HG02973 (cell line): ENCODE results near the gene MAPK12.

ENCODE experiments used
- ATAC-seq: cut with Tn5 transposase; IDR thresholded peaks from one replicate; pipeline ENCODE4 v1.9.1; 2021; ENCODE audit warnings: moderate library complexity; ENCODE audit not compliant: unreplicated experiment

MAPK12 gene

GRCh38 chr22:50236731-50237409 is 24.6 kb downstream of the MAPK12 start:
- no peak for ATAC-seq

- ATAC-seq = no peak
Measured at GRCh38 chr22:50233223-50233622, 28.3 kb downstream of the MAPK12 start.

GRCh38 chr22:50232481-50233151 is 28.9 kb downstream of the MAPK12 start:
- no peak for ATAC-seq

DNA sequence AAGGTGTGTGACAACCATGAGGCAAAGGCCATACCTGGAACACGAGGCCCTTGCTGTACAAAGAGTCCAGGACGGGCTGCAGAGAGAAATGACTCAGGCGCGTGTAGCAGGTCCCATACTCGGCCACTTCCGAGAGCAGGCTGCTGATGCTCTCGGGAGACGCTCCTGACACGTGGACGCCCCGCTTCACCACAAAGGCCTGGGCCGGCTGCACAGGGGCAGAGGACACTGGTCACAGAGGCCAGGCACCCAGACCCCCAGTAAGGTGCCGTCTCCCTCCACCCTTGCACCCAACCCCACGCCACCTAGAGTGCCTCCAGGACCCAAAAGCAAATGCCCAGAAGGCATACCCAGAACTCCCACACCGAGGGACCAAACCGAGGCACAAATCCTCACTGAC is 32.1 kb downstream of the MAPK12 start:
- ATAC-seq = no peak

GRCh38 chr22:50228366-50228765 is 33.1 kb downstream of the MAPK12 start:
- no peak for ATAC-seq

- ATAC-seq = no peak
Measured at GRCh38 chr22:50227579-50228215, 33.8 kb downstream of the MAPK12 start.

DNA sequence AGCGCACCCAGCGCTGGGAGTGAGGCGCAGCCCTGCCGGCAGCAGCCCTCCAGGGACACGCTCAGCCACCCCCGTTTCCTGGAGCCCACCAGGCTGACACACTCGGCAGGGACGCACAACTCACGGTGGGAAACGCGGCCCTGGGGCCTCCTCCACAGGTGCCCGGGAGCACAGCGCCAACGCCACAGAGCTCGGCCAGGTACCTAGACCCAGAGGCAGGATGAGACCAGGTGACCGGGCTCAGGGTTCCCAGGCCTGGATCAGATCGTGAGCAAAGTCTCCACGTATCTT is 34.7 kb downstream of the MAPK12 start:
- no peak for ATAC-seq

- ATAC-seq = no peak
Measured at GRCh38 chr22:50226063-50226874, 35.2 kb downstream of the MAPK12 start.

DNA sequence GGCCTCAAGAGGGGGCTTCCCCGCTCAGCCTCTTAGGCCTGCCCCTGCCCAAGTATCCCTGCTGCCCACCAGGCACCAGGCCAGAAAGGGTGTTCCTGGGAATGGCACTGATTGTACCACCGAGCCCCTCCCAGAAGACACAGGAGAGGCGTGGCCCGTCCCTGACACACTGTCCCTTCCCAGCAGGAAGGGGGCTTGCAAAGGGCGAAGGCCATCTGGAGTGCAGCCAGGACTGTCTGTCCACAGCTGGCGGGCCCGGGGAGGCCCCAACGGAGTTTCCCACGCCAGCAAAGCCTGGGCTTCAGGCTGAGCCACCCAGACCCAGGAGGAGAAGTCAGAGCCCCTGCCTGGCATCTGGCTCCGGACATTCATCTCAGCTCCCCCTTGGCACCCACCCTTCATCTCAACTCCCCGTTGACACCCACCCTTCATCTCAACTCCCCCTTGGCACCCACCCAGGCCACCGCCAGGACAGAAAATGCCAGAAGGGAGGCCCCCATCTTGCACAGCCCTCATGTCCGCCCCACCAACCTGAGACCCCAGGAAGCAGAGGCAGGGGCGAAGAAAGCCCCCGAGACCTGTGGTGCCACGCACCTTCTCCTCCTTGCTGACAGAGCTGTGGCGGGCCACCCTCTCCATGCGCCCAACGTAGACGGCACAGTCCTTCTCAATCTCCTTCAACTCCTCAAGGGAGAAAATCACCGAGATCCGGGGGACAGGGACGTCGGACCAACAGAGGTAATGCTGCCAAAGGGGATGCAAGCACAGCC is 36.1 kb downstream of the MAPK12 start:
- ATAC-seq = no peak

DNA sequence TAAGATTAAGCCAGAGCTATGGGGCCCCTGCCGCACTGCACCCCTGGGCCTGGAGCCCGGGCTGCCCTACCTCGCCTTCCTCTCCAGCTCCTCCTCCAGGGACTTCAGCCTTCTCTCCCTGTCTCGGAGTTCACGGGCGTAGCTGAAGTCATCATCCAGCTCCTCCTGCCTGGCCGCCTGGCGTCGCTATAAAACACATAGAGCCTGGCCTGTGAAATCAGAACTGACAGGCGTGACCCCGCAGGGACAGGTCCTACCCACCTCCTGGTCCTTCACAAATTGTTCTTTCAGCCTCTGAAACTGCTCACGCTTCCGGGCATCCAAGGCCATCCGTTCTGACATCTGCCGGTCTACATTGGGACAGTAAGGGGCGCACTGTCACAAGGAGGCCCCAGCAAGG is 37.4 kb downstream of the MAPK12 start:
- no peak for ATAC-seq

DNA sequence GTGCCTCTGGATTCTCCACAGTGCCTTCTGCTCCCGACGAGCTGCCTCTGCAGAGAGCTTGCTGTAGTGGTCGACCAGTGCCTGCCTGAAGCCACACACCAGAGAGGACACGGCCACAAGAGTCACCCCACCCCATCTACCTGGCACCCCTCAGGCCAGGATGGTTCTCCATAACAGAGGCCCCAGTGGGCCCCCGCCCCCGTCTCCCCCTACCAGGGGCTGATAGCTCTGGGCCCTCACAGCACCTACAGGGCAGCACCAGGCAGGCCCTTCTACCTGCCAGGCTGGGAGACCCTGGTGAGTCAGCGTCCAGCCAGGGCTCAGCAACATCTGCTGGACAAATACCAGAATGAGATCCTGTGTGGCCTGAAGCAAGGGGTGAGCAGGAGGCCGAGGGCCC is 39.0 kb downstream of the MAPK12 start:
- no peak for ATAC-seq

- ATAC-seq = no peak
Measured at GRCh38 chr22:50221410-50222300, 39.8 kb downstream of the MAPK12 start.

DNA sequence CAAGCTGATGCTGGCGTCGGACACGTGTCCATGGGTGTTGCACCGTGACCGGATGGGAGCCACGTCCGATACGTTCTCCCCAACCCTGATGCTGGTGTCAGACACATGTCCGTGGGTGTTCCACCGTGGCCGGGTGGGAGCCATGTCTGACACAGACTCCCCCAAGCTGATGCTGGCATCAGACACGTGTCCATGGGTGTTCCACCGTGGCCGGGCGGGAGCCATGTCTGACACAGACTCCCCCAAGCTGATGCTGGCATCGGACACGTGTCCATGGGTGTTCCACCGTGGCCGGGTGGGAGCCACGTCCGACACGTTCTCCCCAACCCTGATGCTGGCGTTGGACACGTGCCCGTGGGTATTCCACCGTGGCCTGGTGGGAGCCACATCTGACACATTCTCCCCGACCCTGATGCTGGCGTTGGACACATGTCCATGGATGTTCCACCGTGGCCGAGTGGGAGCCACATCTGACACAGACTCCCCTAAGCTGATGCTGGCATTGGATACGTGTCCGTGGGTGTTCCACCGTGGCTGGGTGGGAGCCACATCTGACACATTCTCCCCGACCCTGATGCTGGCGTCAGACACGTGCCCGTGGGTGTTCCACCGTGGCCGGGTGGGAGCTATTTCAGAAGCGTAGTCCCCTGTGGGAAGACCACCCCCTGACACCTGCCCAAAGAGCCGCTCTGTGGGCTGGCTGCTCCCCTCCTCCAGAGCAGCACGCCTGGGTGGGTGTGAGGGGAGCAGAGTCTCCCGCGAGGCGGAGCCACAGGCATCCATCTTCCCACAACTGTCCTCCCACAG is 40.7 kb downstream of the MAPK12 start:
- no peak for ATAC-seq

DNA sequence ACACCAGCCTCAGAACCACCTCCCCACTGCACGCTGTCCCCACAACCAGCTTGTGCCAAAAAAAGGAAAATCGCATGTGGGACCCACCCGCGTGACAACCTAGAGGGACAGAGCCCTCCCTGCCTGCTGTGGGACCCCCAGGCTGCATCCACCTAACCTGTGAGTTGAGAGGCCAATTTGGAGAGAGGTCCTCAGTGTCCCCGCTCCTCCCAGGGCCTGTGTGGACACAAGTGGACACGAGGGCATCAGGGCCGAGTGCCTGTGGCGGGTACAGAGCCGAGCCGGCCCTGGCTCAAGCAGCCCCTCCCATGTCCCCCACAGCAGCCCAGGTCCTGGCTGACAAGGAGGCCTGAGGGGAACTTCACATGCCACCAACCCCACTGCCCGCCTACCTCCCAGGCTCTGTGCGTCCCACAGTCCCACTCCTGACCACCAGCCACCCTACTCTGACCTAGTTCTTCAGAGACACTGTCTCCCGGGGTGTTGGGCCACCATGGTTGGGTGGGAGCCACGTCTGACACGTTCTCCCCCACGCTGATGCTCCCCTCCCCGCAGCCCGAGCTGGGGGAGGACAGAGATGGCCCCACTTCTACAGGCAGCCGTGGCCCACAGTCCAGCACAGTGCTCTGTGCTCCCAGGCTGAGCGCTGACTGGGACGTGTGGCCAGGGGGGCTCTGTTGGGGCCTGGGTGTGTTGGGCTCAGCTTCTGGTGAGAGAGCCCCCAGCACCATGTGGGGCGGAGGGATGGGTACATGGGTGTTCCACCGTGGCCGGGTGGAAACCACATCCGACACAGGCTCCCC is 41.5 kb downstream of the MAPK12 start:
- ATAC-seq = no peak

DNA sequence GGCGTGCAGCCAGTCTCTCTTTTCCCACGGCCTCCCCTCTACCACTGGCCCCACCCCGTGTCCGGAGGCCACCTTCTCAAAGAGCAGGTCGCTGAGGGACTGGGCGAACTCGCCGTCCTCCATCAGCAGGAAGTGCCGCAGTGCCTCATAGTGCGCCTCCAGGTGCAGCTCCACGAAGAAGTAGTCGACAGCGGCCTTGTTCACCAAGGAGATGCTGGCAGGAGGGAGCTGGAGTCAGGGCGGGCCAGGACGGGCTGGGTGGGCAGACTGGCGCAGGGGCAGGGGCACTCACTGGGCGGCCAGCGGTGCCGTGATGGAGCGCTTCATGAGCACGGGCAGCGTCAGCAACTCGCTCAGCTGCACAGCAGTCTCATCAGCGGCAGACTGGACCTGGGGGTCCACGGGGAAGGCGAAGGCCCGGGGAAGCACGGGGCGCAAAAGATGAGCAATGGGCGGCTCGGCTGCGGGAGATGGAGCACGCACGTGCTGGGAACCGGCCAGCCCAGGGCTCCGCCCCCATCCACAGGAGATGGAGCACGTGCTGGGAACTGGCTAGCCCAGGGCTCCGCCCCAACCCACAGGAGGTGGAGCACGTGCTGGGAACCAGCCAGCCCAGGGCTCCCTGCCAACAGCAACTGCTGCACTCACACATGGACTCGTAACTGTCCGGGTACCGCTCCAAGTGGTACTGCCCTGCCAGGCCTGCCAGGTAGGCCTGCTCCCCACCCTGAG is 42.3 kb downstream of the MAPK12 start:
- no peak for ATAC-seq

- ATAC-seq = no peak
Measured at GRCh38 chr22:50218153-50218995, 43.1 kb downstream of the MAPK12 start.
